WTC11 (cell line): ENCODE measurements around the gene RFPL3. TPM values are rescaled to one million over a fixed set of nuclear protein-coding genes. Genes with fewer than 3 reads are reported as not detected.

Experiments used
- ATAC-seq: fragments of 200-7000 bp; cut with Tn5 transposase; 2 replicates; pipeline ENCODE4 v1.10.0; 2021; ENCODE audit warnings: mild to moderate bottlenecking, moderate library complexity
- CTCF ChIA-PET: fragments of 300-600 bp; sonication (Branson Sonifier 250); formaldehyde crosslinking; loops from one replicate; lab custom pipeline; 2021; ENCODE audit warnings: antibody characterized with exemption; lab: Charles Lee
- POLR2A ChIA-PET: fragments of 350-600 bp; sonication (Branson Sonifier 250); formaldehyde crosslinking; loops from one replicate; lab custom pipeline; 2021; ENCODE audit warnings: antibody characterized with exemption; lab: Charles Lee
- DNase-seq: peaks from one replicate; pipeline ENCODE4 v3.0.0; 2021; ENCODE audit warnings: low spot score
- H3K27ac Mint-ChIP-seq: 2 replicates; pipeline ENCODE4 v1.8.0; 2021; ENCODE audit warnings: mixed read lengths
- H3K27me3 Mint-ChIP-seq: 2 replicates; pipeline ENCODE4 v1.8.0; 2021; ENCODE audit warnings: low read depth, mild to moderate bottlenecking, moderate library complexity, mixed read lengths
- H3K36me3 Mint-ChIP-seq: 2 replicates; pipeline ENCODE4 v1.8.0; 2021; ENCODE audit warnings: mixed read lengths
- H3K4me1 Mint-ChIP-seq: 2 replicates; pipeline ENCODE4 v1.8.0; 2022; ENCODE audit warnings: mixed read lengths
- H3K4me3 Mint-ChIP-seq: 2 replicates; pipeline ENCODE4 v1.8.0; 2021; ENCODE audit warnings: mild to moderate bottlenecking, moderate library complexity, mixed read lengths
- H3K9me3 Mint-ChIP-seq: 2 replicates; pipeline ENCODE4 v1.8.0; 2021; ENCODE audit warnings: mixed read lengths
- GTF2I ChIP-seq: fragments of 250-450 bp; sonication (Bioruptor Pico); conservative IDR thresholded peaks from 2 replicates; pipeline ENCODE4 v1.4.0; 2021; ENCODE audit warnings: mild to moderate bottlenecking
- IRF2 ChIP-seq: sonication (generic); formaldehyde crosslinking; IDR thresholded peaks from 2 replicates; pipeline ENCODE4 v1.8.0; 2022; ENCODE audit warnings: low read depth, missing genetic modification reagents, borderline replicate concordance
- JUN ChIP-seq: sonication (generic); formaldehyde crosslinking; IDR thresholded peaks from 2 replicates; pipeline ENCODE4 v1.8.0; 2023; ENCODE audit warnings: mild to moderate bottlenecking, missing genetic modification reagents
- NR1H2 ChIP-seq: sonication (generic); formaldehyde crosslinking; IDR thresholded peaks from 2 replicates; pipeline ENCODE4 v1.9.0; 2021; ENCODE audit warnings: mild to moderate bottlenecking, moderate library complexity, missing genetic modification reagents
- NR2C2 ChIP-seq: sonication (generic); formaldehyde crosslinking; IDR thresholded peaks from 2 replicates; pipeline ENCODE4 v1.8.0; 2022; ENCODE audit warnings: mild to moderate bottlenecking, missing genetic modification reagents
- SMAD3 ChIP-seq: sonication (generic); formaldehyde crosslinking; IDR thresholded peaks from 2 replicates; pipeline ENCODE4 v1.8.0; 2022; ENCODE audit warnings: missing genetic modification reagents, mild to moderate bottlenecking, borderline replicate concordance
- SOX15 ChIP-seq: fragments of 250-450 bp; sonication (Bioruptor Pico); IDR thresholded peaks from 2 replicates; pipeline ENCODE4 v1.9.0; 2021; ENCODE audit warnings: mild to moderate bottlenecking
- TCF7 ChIP-seq: sonication (generic); formaldehyde crosslinking; IDR thresholded peaks from 2 replicates; pipeline ENCODE4 v1.8.0; 2022; ENCODE audit warnings: mild to moderate bottlenecking, low read depth, missing genetic modification reagents, moderate library complexity
- TP53 ChIP-seq: sonication (generic); formaldehyde crosslinking; IDR thresholded peaks from 2 replicates; pipeline ENCODE4 v1.8.1; 2023; ENCODE audit warnings: mild to moderate bottlenecking, missing genetic modification reagents
- ZNF232 ChIP-seq: sonication (generic); formaldehyde crosslinking; IDR thresholded peaks from 2 replicates; pipeline ENCODE4 v1.8.0; 2022; ENCODE audit warnings: mild to moderate bottlenecking, missing genetic modification reagents
- ZNF396 ChIP-seq: fragments of 250-450 bp; sonication (Bioruptor Pico); IDR thresholded peaks from 2 replicates; pipeline ENCODE4 v1.8.0; 2021; ENCODE audit warnings: mild to moderate bottlenecking, moderate library complexity, borderline replicate concordance
- total RNA-seq: library from RNA; stranded (reverse); gene quantifications from 3 replicates; pipeline ENCODE4 v1.2.3, GENCODE V29; 2021
- TF ChIP-seq, protein P1 (sequence below): sonication (generic); formaldehyde crosslinking; conservative IDR thresholded peaks from 2 replicates; pipeline ENCODE4 v1.8.1; 2023; ENCODE audit warnings: mild to moderate bottlenecking, low read depth, missing genetic modification reagents, moderate library complexity
- TF ChIP-seq, protein P2 (sequence below): sonication (generic); formaldehyde crosslinking; IDR thresholded peaks from 2 replicates; pipeline ENCODE4 v1.8.0; 2022; ENCODE audit warnings: mild to moderate bottlenecking, missing genetic modification reagents
- TF ChIP-seq, protein P3 (sequence below): sonication (generic); formaldehyde crosslinking; IDR thresholded peaks from 2 replicates; pipeline ENCODE4 v1.8.1; 2023; ENCODE audit warnings: mild to moderate bottlenecking, missing genetic modification reagents, moderate library complexity
- TF ChIP-seq, protein P4 (sequence below): fragments of 200-600 bp; IDR thresholded peaks from 2 replicates; pipeline ENCODE4 v1.8.0; 2022; ENCODE audit warnings: antibody characterized with exemption
- TF ChIP-seq, protein P5 (sequence below): sonication (generic); formaldehyde crosslinking; IDR thresholded peaks from 2 replicates; pipeline ENCODE4 v1.8.0; 2023; ENCODE audit warnings: missing genetic modification reagents, mild to moderate bottlenecking, borderline replicate concordance
- TF ChIP-seq, protein P6 (sequence below): sonication (generic); formaldehyde crosslinking; IDR thresholded peaks from 2 replicates; pipeline ENCODE4 v1.8.0; 2023; ENCODE audit warnings: missing genetic modification reagents
- TF ChIP-seq, protein P7 (sequence below): sonication (generic); formaldehyde crosslinking; IDR thresholded peaks from 2 replicates; pipeline ENCODE4 v1.8.1; 2023; ENCODE audit warnings: mild to moderate bottlenecking, moderate library complexity, missing genetic modification reagents

Gene RFPL3
- total RNA-seq, 1 experiment from 2014 or later, result not detected

DNA sequence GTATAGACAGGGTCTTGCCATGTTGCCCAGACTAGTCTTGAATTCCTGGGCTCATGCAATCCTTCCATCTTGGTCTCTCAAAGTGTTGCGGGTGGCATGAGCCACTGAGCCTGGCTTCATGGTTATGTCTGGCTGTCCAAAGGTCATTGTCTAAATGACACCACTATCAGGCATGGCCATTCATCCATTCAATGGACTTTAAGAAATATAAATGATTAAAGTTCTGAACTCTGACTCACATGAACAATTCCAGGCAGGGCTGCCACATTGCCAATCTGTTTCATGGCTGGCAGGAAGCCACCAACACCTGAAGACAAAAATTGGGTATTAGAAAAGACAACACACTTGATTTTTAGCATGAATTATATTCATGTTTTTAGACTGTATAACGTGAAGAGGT is 50.3 kb downstream of the RFPL3 start:
- peaks cover 55% of the 10 kb centered on the region for H3K36me3 Mint-ChIP-seq
- peaks cover 19% of the 10 kb centered on the region for H3K4me1 Mint-ChIP-seq
- DNase-seq, result no peak
- TF ChIP-seq GTF2I (CRISPR knock-in tag), result no peak
- TF ChIP-seq, protein P1, sequence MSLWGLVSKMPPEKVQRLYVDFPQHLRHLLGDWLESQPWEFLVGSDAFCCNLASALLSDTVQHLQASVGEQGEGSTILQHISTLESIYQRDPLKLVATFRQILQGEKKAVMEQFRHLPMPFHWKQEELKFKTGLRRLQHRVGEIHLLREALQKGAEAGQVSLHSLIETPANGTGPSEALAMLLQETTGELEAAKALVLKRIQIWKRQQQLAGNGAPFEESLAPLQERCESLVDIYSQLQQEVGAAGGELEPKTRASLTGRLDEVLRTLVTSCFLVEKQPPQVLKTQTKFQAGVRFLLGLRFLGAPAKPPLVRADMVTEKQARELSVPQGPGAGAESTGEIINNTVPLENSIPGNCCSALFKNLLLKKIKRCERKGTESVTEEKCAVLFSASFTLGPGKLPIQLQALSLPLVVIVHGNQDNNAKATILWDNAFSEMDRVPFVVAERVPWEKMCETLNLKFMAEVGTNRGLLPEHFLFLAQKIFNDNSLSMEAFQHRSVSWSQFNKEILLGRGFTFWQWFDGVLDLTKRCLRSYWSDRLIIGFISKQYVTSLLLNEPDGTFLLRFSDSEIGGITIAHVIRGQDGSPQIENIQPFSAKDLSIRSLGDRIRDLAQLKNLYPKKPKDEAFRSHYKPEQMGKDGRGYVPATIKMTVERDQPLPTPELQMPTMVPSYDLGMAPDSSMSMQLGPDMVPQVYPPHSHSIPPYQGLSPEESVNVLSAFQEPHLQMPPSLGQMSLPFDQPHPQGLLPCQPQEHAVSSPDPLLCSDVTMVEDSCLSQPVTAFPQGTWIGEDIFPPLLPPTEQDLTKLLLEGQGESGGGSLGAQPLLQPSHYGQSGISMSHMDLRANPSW (CRISPR knock-in tag), result no peak
- no peak for TF ChIP-seq TP53
- H3K9me3 Mint-ChIP-seq, result no peaks in the 10 kb centered on the region
- H3K4me3 Mint-ChIP-seq, result no peak overlapping the region
- no peaks in the 10 kb centered on the region for H3K27me3 Mint-ChIP-seq
- ChIA-PET POLR2A (no interaction called here), CTCF (no interaction called here)
- ATAC-seq, result no peak
- no peak overlapping the region for H3K27ac Mint-ChIP-seq

DNA sequence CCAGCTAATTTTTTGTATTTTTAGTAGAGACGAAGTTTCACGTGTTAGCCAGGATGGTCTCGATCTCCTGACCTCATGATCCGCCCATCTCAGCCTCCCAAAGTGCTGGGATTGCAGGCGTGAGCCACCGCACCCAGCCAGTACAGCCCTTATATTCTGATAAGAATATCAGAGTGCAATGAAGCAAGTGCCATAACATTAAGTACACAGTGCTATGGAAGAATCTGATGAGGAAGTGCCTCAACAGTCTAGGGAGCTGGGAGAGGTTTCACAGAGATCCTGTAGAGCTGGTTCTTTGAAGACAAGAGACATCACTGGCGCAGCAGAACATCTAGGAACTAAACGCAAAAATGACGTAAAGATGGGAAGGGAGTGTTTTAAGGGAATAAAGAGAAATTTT is 52.3 kb downstream of the RFPL3 start:
- peaks cover 40% of the 10 kb centered on the region for H3K36me3 Mint-ChIP-seq
- DNase-seq, result no peak
- ATAC-seq, result no peak
- H3K9me3 Mint-ChIP-seq, result no peaks in the 10 kb centered on the region
- peak overlapping the region; percentile 20; the same call in 1 of the 2 replicates for H3K27ac Mint-ChIP-seq
- H3K27me3 Mint-ChIP-seq, result no peaks in the 10 kb centered on the region
- H3K4me3 Mint-ChIP-seq, result peak overlapping the region; percentile 96
- POLR2A ChIA-PET, result no interaction called here
- peaks cover 25% of the 10 kb centered on the region for H3K4me1 Mint-ChIP-seq
- CTCF ChIA-PET, result no interaction called here
- TF ChIP-seq ZNF396 (no peak), NR1H2 (CRISPR knock-in tag) (no peak), IRF2 (CRISPR knock-in tag) (no peak), NR2C2 (CRISPR knock-in tag) (no peak), SMAD3 (CRISPR knock-in tag) (no peak), SOX15 (CRISPR knock-in tag) (no peak), ZNF232 (no peak), JUN (CRISPR knock-in tag) (no peak), TCF7 (CRISPR knock-in tag) (no peak)
- TF ChIP-seq, protein P2, sequence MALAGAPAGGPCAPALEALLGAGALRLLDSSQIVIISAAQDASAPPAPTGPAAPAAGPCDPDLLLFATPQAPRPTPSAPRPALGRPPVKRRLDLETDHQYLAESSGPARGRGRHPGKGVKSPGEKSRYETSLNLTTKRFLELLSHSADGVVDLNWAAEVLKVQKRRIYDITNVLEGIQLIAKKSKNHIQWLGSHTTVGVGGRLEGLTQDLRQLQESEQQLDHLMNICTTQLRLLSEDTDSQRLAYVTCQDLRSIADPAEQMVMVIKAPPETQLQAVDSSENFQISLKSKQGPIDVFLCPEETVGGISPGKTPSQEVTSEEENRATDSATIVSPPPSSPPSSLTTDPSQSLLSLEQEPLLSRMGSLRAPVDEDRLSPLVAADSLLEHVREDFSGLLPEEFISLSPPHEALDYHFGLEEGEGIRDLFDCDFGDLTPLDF (CRISPR knock-in tag), result no peak
- TF ChIP-seq, protein P3, sequence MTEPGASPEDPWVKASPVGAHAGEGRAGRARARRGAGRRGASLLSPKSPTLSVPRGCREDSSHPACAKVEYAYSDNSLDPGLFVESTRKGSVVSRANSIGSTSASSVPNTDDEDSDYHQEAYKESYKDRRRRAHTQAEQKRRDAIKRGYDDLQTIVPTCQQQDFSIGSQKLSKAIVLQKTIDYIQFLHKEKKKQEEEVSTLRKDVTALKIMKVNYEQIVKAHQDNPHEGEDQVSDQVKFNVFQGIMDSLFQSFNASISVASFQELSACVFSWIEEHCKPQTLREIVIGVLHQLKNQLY, result no peak
- TF ChIP-seq, protein P4, sequence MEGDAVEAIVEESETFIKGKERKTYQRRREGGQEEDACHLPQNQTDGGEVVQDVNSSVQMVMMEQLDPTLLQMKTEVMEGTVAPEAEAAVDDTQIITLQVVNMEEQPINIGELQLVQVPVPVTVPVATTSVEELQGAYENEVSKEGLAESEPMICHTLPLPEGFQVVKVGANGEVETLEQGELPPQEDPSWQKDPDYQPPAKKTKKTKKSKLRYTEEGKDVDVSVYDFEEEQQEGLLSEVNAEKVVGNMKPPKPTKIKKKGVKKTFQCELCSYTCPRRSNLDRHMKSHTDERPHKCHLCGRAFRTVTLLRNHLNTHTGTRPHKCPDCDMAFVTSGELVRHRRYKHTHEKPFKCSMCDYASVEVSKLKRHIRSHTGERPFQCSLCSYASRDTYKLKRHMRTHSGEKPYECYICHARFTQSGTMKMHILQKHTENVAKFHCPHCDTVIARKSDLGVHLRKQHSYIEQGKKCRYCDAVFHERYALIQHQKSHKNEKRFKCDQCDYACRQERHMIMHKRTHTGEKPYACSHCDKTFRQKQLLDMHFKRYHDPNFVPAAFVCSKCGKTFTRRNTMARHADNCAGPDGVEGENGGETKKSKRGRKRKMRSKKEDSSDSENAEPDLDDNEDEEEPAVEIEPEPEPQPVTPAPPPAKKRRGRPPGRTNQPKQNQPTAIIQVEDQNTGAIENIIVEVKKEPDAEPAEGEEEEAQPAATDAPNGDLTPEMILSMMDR, result no peak
- TF ChIP-seq, protein P5, sequence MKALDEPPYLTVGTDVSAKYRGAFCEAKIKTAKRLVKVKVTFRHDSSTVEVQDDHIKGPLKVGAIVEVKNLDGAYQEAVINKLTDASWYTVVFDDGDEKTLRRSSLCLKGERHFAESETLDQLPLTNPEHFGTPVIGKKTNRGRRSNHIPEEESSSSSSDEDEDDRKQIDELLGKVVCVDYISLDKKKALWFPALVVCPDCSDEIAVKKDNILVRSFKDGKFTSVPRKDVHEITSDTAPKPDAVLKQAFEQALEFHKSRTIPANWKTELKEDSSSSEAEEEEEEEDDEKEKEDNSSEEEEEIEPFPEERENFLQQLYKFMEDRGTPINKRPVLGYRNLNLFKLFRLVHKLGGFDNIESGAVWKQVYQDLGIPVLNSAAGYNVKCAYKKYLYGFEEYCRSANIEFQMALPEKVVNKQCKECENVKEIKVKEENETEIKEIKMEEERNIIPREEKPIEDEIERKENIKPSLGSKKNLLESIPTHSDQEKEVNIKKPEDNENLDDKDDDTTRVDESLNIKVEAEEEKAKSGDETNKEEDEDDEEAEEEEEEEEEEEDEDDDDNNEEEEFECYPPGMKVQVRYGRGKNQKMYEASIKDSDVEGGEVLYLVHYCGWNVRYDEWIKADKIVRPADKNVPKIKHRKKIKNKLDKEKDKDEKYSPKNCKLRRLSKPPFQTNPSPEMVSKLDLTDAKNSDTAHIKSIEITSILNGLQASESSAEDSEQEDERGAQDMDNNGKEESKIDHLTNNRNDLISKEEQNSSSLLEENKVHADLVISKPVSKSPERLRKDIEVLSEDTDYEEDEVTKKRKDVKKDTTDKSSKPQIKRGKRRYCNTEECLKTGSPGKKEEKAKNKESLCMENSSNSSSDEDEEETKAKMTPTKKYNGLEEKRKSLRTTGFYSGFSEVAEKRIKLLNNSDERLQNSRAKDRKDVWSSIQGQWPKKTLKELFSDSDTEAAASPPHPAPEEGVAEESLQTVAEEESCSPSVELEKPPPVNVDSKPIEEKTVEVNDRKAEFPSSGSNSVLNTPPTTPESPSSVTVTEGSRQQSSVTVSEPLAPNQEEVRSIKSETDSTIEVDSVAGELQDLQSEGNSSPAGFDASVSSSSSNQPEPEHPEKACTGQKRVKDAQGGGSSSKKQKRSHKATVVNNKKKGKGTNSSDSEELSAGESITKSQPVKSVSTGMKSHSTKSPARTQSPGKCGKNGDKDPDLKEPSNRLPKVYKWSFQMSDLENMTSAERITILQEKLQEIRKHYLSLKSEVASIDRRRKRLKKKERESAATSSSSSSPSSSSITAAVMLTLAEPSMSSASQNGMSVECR (CRISPR knock-in tag), result no peak
- TF ChIP-seq, protein P6, sequence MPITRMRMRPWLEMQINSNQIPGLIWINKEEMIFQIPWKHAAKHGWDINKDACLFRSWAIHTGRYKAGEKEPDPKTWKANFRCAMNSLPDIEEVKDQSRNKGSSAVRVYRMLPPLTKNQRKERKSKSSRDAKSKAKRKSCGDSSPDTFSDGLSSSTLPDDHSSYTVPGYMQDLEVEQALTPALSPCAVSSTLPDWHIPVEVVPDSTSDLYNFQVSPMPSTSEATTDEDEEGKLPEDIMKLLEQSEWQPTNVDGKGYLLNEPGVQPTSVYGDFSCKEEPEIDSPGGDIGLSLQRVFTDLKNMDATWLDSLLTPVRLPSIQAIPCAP (CRISPR knock-in tag), result no peak
- TF ChIP-seq, protein P7, sequence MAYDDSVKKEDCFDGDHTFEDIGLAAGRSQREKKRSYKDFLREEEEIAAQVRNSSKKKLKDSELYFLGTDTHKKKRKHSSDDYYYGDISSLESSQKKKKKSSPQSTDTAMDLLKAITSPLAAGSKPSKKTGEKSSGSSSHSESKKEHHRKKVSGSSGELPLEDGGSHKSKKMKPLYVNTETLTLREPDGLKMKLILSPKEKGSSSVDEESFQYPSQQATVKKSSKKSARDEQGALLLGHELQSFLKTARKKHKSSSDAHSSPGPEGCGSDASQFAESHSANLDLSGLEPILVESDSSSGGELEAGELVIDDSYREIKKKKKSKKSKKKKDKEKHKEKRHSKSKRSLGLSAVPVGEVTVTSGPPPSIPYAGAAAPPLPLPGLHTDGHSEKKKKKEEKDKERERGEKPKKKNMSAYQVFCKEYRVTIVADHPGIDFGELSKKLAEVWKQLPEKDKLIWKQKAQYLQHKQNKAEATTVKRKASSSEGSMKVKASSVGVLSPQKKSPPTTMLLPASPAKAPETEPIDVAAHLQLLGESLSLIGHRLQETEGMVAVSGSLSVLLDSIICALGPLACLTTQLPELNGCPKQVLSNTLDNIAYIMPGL (CRISPR knock-in tag), result no peak
